GM10248 (cell line): Measurements from ENCODE around the gene TTC3.
"Not testable (repeated sequence)": the region's sequence is repeated elsewhere in the genome, so short reads cannot be mapped to it uniquely, and the experiment has no call there.

Source experiments
- CTCF ChIA-PET: fragments of 300-600 bp; sonication (Branson Sonifier 250); formaldehyde crosslinking; extraction: SDS; loops from one replicate; lab custom pipeline; 2021; ENCODE audit warnings: antibody characterized with exemption; lab: Yijun Ruan, JAX
- POLR2A ChIA-PET: fragments of 350-650 bp; sonication (Branson Sonifier 250); formaldehyde crosslinking; extraction: SDS; loops from one replicate; lab custom pipeline; 2020; ENCODE audit warnings: antibody characterized with exemption; lab: Yijun Ruan, JAX
- DNase-seq: peaks from one replicate; pipeline ENCODE4 v3.0.0; 2012; ENCODE audit errors: extremely low spot score
- CTCF ChIP-seq: IDR thresholded peaks from 2 replicates; pipeline ENCODE4 v1.5.1; 2012; ENCODE audit warnings: mild to moderate bottlenecking, low read depth; ENCODE audit errors: extremely low read depth, missing control alignments, control extremely low read depth

TTC3 gene

GRCh38 chr21:37045149-37045548 lies 27.9 kb upstream of the TTC3 start:
- no peak for DNase-seq
- POLR2A ChIA-PET, result no interaction called here
- no peak for TF ChIP-seq CTCF
- CTCF ChIA-PET, result no interaction called here

DNA sequence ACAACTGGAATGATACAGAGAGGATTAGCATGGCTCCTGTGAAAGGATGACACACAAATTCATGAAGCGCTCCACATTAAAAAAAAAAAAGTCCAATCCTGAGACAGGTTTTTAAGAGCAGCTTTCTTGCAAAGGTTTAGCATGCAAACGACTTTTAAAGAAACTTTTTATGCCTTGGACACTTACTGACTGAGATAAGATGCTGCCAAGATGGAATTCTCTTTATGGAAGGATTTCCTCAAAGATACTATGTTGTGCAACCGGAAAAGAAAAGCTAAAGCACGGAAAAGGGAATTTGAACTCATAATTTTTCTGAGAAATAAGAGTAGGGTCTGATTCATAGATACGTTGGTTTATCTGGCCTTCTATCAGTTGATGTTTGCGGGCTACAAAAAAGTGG lies 27.5 kb upstream of the TTC3 start:
- CTCF ChIA-PET, result interaction anchor here (0.6 kb wide), 1 partner anchor 118 kb away, joined by 3 read pairs; no protein-coding TSS in a partner anchor
- no peak for DNase-seq
- no peak for TF ChIP-seq CTCF
- POLR2A ChIA-PET, result no interaction called here

GRCh38 chr21:37047079-37047478 lies 26.0 kb upstream of the TTC3 start:
- ChIA-PET POLR2A (no interaction called here), CTCF (no interaction called here)
- no peak for DNase-seq
- TF ChIP-seq CTCF, result no peak

DNA sequence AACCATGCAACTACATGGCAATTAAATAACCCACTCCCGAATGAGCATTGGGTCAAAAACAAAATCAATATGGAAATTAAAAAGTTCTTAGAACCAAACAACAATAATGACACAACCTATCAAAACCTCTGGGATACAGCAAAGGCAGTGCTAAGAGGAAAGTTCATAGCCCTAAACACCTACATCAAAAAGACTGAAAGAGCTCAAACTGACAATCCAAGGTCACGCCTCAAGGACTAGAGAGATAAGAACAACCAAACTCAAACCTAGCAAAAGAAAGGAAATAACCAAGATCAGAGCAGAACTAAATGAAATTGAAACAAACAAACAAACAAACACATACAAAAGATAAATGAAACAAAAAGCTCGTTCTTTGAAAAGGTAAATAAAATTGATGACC lies 23.3 kb upstream of the TTC3 start:
- CTCF ChIA-PET, result not testable (repeated sequence)

DNA sequence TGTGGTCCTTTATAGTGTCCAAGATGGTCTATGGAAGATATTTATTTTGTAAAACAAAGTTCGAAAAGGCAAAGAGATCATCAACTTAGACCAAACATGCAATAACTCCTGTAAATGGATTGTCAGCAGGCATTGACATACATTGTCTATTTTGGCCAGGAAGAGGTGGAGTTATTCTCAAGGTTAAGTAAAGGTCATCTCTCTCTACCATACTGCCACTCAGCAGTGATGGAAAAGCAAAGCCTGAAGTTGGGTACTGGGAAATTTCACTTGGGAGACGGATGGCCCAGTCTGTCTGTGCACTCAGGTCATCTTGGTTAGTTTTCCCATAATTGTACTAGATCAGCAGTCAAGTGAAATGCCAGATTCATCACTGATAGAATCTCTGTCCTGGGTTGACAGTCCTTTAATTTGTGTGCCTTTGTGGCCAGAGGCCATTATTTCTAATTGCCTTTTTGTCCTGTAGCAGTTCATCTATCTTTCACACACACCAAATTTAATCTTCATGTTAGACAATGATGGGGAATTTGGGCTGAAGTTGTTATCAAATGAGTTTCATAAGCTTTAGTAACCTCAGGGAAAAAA lies 17.7 kb upstream of the TTC3 start:
- no peak for DNase-seq
- ChIA-PET POLR2A (no interaction called here), CTCF (no interaction called here)
- no peak for TF ChIP-seq CTCF

More for the DNA sequence above, 23.3 kb upstream of the TTC3 start:
- DNase-seq, POLR2A ChIA-PET: not testable (repeated sequence)

GRCh38 chr21:37057614-37058013 lies 15.4 kb upstream of the TTC3 start:
- TF ChIP-seq CTCF, result no peak
- no peak for DNase-seq
- POLR2A ChIA-PET, result no interaction called here
- CTCF ChIA-PET, result no interaction called here

GRCh38 chr21:37058261-37058660 lies 14.8 kb upstream of the TTC3 start:
- no peak for DNase-seq
- ChIA-PET CTCF (no interaction called here), POLR2A (no interaction called here)
- no peak for TF ChIP-seq CTCF
